Uterus (tissue), 4 donors: ENCODE results near the gene SIAH2. TPM values are rescaled to one million over a fixed set of nuclear protein-coding genes. Genes with fewer than 3 reads are reported as not detected.
"Not testable (repeated sequence)": the region's sequence is repeated elsewhere in the genome, so short reads cannot be mapped to it uniquely, and the experiment has no call there.

Source experiments
- DNase-seq, 2 donors: peaks; one replicate each; pipeline ENCODE4 v3.0.0-alpha.2; 2019 to 2020
- H3K27ac ChIP-seq, 2 donors: fragments of 200-600 bp; sonication (generic); 1 replicate in 1 of 2; 2 replicates in 1 of 2; pipeline ENCODE4 v1.5.1; 2016 to 2018
- H3K27me3 ChIP-seq, 2 donors: fragments of 200-600 bp; sonication (generic); one replicate each; pipeline ENCODE4 v1.5.1; 2018 to 2019; ENCODE audit warnings: control low read depth in 1 of 2
- H3K36me3 ChIP-seq, 2 donors: fragments of 200-600 bp; sonication (generic); one replicate each; pipeline ENCODE4 v1.5.1; 2019; ENCODE audit warnings: control low read depth in 1 of 2
- H3K4me1 ChIP-seq, 2 donors: fragments of 200-600 bp; sonication (generic); one replicate each; pipeline ENCODE4 v1.5.1; 2018 to 2019; ENCODE audit warnings: control low read depth in 1 of 2
- H3K4me3 ChIP-seq, 2 donors: fragments of 200-600 bp; sonication (generic); 1 replicate in 1 of 2; 2 replicates in 1 of 2; pipeline ENCODE4 v1.5.1; 2018 to 2019; ENCODE audit warnings: mild to moderate bottlenecking in 1 of 2
- H3K9me3 ChIP-seq, 2 donors: fragments of 200-600 bp; sonication (generic); one replicate each; pipeline ENCODE4 v1.5.1; 2019; ENCODE audit warnings: control low read depth in 1 of 2
- CTCF ChIP-seq, 4 experiments: fragments of 200-600 bp in 2 of 4; fragments of 450-650 bp in 2 of 4; sonication (generic) in 2 of 4; IDR thresholded peaks; one replicate each; pipeline ENCODE4 v1.5.1; 2016 to 2019; ENCODE audit warnings: antibody characterized with exemption in 4 of 4, mild to moderate bottlenecking in 2 of 4, moderate library complexity in 1 of 4
- POLR2A ChIP-seq, 2 donors: fragments of 450-650 bp; IDR thresholded peaks; one replicate each; pipeline ENCODE4 v1.6.1; 2016; ENCODE audit warnings: antibody characterized with exemption in 2 of 2, mild to moderate bottlenecking in 1 of 2, moderate library complexity in 1 of 2
- intact Hi-C: fragments of 100-400 bp; cut with DNase I; formaldehyde crosslinking; loops from one replicate; pipeline ENCODE4 v1.15.1; 2023; ENCODE audit warnings: low total_unique reads
- total RNA-seq, 4 donors: library from RNA; depleted of rRNA in 3 of 4; stranded (reverse); fragments of >200 nt in 3 of 4; gene quantifications; one replicate each; pipeline versions ENCODE4 v1.1.0 to v1.2.4, GENCODE V29; 2014 to 2023
- donor health status: DM: yes; HTN: yes; CAD: no.

The SIAH2 gene
- total RNA-seq, 4 donors from 2014 or later: 25.4 to 63.8 (median 43.6) TPM

DNA sequence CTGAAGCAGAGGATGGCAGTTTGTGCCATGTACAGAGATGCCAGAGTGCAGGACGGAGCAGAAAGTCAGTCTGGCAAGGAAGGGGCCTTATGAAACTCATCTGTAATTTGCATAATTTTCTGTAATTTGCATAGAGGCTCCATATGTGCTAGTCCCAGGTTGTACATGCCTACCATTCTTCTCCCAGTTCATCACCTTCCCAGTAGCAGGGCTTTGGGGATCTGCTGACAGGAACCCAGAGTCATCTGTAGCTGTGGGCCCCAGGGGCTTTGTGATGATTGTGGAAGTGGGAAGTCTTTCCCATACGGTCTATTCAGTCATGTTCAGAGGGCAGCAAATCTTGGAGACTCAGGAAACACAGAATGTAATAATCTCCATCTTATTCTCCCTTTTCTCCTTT, 42.4 kb upstream of the SIAH2 start:
- no peak for TF ChIP-seq CTCF (IDR thresholded peaks at IDR 0.05)
- no peak for TF ChIP-seq POLR2A (IDR thresholded peaks at IDR 0.05)
- no peak for DNase-seq
- H3K9me3 ChIP-seq: no peaks in the 10 kb centered on the region
- H3K27me3 ChIP-seq: no peaks in the 10 kb centered on the region
- intact Hi-C loops: no loop called here
- H3K36me3 ChIP-seq: no peaks in the 10 kb centered on the region
- no peak overlapping the region for H3K27ac ChIP-seq
- H3K4me3 ChIP-seq: no peak overlapping the region
- no peaks in the 10 kb centered on the region for H3K4me1 ChIP-seq

DNA sequence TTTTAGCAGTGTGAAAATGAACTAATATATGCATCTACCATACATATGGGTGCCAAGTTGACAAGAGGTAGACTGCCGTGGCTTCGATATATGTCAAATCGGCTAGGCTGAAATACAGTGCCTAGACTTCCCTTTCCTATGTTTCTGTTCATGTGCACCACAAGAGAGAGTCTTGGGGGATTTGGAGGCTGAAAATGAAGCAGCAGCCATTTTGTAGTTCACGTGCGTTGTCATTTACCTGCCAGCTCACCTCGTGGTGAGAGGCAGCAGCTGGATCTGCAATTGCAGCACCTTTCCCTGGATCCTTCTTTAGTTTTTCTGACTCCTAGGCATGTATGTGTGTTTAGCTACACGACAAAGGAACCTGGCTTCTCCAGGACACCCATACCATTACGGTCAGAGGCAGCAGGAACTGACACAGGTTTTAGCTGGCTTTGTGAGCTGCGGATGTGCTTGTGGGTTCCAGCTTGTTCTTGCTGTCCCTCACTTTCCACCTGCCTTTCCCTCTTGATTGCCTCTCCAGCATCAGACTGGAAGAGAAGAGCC, 40.5 kb upstream of the SIAH2 start:
- intact Hi-C loops: no loop called here
- no peaks in the 10 kb centered on the region for H3K36me3 ChIP-seq
- no peak overlapping the region for H3K27ac ChIP-seq
- no peaks in the 10 kb centered on the region for H3K27me3 ChIP-seq
- H3K9me3 ChIP-seq: no peaks in the 10 kb centered on the region
- no peak overlapping the region for H3K4me3 ChIP-seq
- DNase-seq: no peak
- no peaks in the 10 kb centered on the region for H3K4me1 ChIP-seq
- no peak for TF ChIP-seq CTCF (IDR thresholded peaks at IDR 0.05)
- no peak for TF ChIP-seq POLR2A (IDR thresholded peaks at IDR 0.05)

DNA sequence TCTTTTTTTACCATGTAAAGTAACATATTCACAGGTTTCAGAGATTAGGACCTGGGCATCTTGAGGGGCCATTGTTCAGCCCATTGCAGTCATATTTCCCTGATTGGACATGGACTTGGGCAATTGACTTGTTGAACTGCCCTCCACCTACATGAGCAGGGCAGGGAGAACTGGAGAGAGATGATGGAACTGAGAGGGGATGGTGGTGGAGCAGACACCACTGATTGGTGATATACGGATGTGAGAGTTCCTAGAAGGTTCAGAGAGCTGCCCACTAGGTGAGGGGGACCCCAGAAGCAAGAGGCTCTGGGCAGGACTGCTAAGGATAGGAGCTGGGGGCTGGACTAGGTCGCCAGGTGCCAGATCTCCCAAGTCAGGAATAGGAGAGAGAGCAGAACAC, 37.8 kb upstream of the SIAH2 start:
- H3K4me1 ChIP-seq: no peaks in the 10 kb centered on the region
- TF ChIP-seq CTCF (IDR thresholded peaks at IDR 0.05): no peak
- TF ChIP-seq POLR2A (IDR thresholded peaks at IDR 0.05): no peak

GRCh38 chr3:150798122-150798618, 35.2 kb upstream of the SIAH2 start:
- no peak for TF ChIP-seq POLR2A (IDR thresholded peaks at IDR 0.05)
- TF ChIP-seq CTCF (IDR thresholded peaks at IDR 0.05): no peak
- DNase-seq: no peak

More for the DNA sequence above, 37.8 kb upstream of the SIAH2 start:
- Histone ChIP-seq H3K9me3 (no peaks in the 10 kb centered on the region), H3K27ac (no peak overlapping the region), H3K27me3 (no peaks in the 10 kb centered on the region), H3K36me3 (no peaks in the 10 kb centered on the region), H3K4me3 (no peak overlapping the region)
- no peak for DNase-seq
- intact Hi-C loops: no loop called here

GRCh38 chr3:150797155-150797554, 34.2 kb upstream of the SIAH2 start:
- Histone ChIP-seq H3K27ac (no peak overlapping the region), H3K36me3 (no peaks in the 10 kb centered on the region), H3K27me3 (no peaks in the 10 kb centered on the region), H3K9me3 (no peaks in the 10 kb centered on the region), H3K4me3 (no peak overlapping the region), H3K4me1 (no peaks in the 10 kb centered on the region)
- DNase-seq: no peak
- intact Hi-C loops: no loop called here
- TF ChIP-seq POLR2A (IDR thresholded peaks at IDR 0.05) (no peak), CTCF (IDR thresholded peaks at IDR 0.05) (no peak)

More at GRCh38 chr3:150798122-150798618, 35.2 kb upstream of the SIAH2 start:
- Histone ChIP-seq H3K27me3 (no peaks in the 10 kb centered on the region), H3K9me3 (no peaks in the 10 kb centered on the region), H3K36me3 (no peaks in the 10 kb centered on the region), H3K27ac (no peak overlapping the region), H3K4me3 (no peak overlapping the region), H3K4me1 (no peaks in the 10 kb centered on the region)
- intact Hi-C loops: no loop called here

DNA sequence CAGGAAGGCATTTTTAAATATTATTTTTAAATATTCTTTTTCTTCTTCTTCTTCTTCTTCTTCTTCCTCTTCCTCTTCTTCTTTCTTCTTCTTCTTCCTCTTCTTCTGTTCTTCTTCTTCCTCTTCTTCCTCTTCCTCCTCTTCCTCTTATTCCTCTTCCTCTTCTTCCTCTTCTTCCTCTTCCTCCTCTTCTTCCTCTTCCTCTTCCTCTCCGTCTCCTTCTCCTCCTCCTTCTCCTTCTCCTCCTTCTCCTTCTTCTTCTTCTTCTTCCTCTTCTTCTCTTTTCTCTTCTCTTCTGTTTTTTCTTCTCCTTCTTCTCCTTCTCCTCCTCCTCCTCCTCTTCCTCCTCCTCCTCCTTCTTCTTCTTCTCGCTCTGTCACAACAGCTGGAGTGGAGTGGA, 33.6 kb upstream of the SIAH2 start:
- H3K36me3 ChIP-seq, H3K27me3 ChIP-seq, H3K4me3 ChIP-seq, H3K9me3 ChIP-seq, DNase-seq, H3K27ac ChIP-seq, H3K4me1 ChIP-seq, intact Hi-C loops: not testable (repeated sequence)
